ENCODE data around the gene ZBTB43. TPM values are rescaled to one million over a fixed set of nuclear protein-coding genes. Genes with fewer than 3 reads are reported as not detected.

ZBTB43 gene
- total and polyA plus RNA-seq, 2 of the 4 experiments (the other 2 are of a cell fraction): 4.5 to 15.1 TPM

- no peak overlapping the region for H2BK15ac ChIP-seq (ENCODE audit: low read depth, low read length)
- ATAC-seq (ENCODE audit: low read depth): no peak
- ChIA-PET POLR2A (ENCODE audit: unreplicated experiment) (no interaction called here), CTCF (no interaction called here)
- H2AK9ac ChIP-seq (replicated peaks; ENCODE audit: low read depth, low read length, poor library complexity): no peak overlapping the region
- no peak overlapping the region for H4K5ac ChIP-seq (ENCODE audit: low read depth, low read length)
- no peak overlapping the region for H4K8ac ChIP-seq (ENCODE audit: low read depth in 2 of 2, low read length in 2 of 2)
- H2AK5ac ChIP-seq (ENCODE audit: low read depth, low read length): no peak overlapping the region
- no peak for DNase-seq
- H3K4me3 ChIP-seq (ENCODE audit: insufficient read depth, low read depth, low read length): no peak overlapping the region
- peaks cover 28% of the 10 kb centered on the region for H3K36me3 ChIP-seq (ENCODE audit: control insufficient read depth, insufficient read depth, low read length)
- H3K18ac ChIP-seq (ENCODE audit: low read depth, low read length): no peak overlapping the region
- in situ Hi-C loops (cut with MboI; ENCODE audit: low sequenced_read_pairs): no loop called here
- no peak overlapping the region for H3K27ac ChIP-seq (ENCODE audit: insufficient read depth, low read length)
- H3K27me3 ChIP-seq (ENCODE audit: control insufficient read depth, insufficient read depth, low read length): no peaks in the 10 kb centered on the region
- no peak overlapping the region for H2BK20ac ChIP-seq (ENCODE audit: low read depth, low read length)
- no peak overlapping the region for H2AFZ ChIP-seq (replicated peaks; ENCODE audit: low read length, poor library complexity)
- TF ChIP-seq POLR2A (IDR thresholded peaks at IDR 0.05; ENCODE audit: low read depth, low read length) (no peak), RFX5 (IDR thresholded peaks at IDR 0.05; ENCODE audit: low read depth, low read length) (no peak), SMC3 (IDR thresholded peaks at IDR 0.05; ENCODE audit: low read depth, low read length) (no peak), BHLHE40 (IDR thresholded peaks at IDR 0.05; ENCODE audit: low read depth, low read length) (no peak), NFE2L2 (IDR thresholded peaks at IDR 0.05; ENCODE audit: low read depth, low read length) (no peak), RCOR1 (IDR thresholded peaks at IDR 0.05; ENCODE audit: insufficient replicate concordance, low read length) (no peak), RAD21 (IDR thresholded peaks at IDR 0.05; ENCODE audit: low read length) (no peak), CHD1 (IDR thresholded peaks at IDR 0.05; ENCODE audit: low read depth, low read length) (no peak), MXI1 (IDR thresholded peaks at IDR 0.05; ENCODE audit: borderline replicate concordance, low read depth, low read length) (no peak), MAZ (IDR thresholded peaks at IDR 0.05; ENCODE audit: borderline replicate concordance, low read depth, low read length) (no peak), FOS (IDR thresholded peaks at IDR 0.05; ENCODE audit: low read depth, low read length) (no peak)
- TF ChIP-seq, protein P1, sequence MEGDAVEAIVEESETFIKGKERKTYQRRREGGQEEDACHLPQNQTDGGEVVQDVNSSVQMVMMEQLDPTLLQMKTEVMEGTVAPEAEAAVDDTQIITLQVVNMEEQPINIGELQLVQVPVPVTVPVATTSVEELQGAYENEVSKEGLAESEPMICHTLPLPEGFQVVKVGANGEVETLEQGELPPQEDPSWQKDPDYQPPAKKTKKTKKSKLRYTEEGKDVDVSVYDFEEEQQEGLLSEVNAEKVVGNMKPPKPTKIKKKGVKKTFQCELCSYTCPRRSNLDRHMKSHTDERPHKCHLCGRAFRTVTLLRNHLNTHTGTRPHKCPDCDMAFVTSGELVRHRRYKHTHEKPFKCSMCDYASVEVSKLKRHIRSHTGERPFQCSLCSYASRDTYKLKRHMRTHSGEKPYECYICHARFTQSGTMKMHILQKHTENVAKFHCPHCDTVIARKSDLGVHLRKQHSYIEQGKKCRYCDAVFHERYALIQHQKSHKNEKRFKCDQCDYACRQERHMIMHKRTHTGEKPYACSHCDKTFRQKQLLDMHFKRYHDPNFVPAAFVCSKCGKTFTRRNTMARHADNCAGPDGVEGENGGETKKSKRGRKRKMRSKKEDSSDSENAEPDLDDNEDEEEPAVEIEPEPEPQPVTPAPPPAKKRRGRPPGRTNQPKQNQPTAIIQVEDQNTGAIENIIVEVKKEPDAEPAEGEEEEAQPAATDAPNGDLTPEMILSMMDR (conservative IDR thresholded peaks at IDR 0.05; ENCODE audit: low read depth, low read length): no peak
- TF ChIP-seq, protein P2, sequence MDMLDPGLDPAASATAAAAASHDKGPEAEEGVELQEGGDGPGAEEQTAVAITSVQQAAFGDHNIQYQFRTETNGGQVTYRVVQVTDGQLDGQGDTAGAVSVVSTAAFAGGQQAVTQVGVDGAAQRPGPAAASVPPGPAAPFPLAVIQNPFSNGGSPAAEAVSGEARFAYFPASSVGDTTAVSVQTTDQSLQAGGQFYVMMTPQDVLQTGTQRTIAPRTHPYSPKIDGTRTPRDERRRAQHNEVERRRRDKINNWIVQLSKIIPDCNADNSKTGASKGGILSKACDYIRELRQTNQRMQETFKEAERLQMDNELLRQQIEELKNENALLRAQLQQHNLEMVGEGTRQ (IDR thresholded peaks at IDR 0.05; ENCODE audit: low read depth, low read length): no peak
- TF ChIP-seq, protein P3, sequence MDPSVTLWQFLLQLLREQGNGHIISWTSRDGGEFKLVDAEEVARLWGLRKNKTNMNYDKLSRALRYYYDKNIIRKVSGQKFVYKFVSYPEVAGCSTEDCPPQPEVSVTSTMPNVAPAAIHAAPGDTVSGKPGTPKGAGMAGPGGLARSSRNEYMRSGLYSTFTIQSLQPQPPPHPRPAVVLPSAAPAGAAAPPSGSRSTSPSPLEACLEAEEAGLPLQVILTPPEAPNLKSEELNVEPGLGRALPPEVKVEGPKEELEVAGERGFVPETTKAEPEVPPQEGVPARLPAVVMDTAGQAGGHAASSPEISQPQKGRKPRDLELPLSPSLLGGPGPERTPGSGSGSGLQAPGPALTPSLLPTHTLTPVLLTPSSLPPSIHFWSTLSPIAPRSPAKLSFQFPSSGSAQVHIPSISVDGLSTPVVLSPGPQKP (IDR thresholded peaks at IDR 0.05; ENCODE audit: borderline replicate concordance, low read depth, low read length): no peak
- H3K56ac ChIP-seq (ENCODE audit: extremely low read depth, insufficient read depth, low read length): no peak overlapping the region
- peaks cover 36 to 68% of the 10 kb centered on the region in 2 experiments for H3K79me1 ChIP-seq (ENCODE audit: low read depth in 1 of 2, low read length in 2 of 2)
- no peak overlapping the region for H2BK120ac ChIP-seq (ENCODE audit: low read depth, low read length)
- no peak overlapping the region for H3K4me2 ChIP-seq (ENCODE audit: low read depth, low read length)
- H3K4me1 ChIP-seq (ENCODE audit: control insufficient read depth, insufficient read depth, low read length): peaks cover 3% of the 10 kb centered on the region
- H3K23ac ChIP-seq (ENCODE audit: low read depth, low read length): no peak overlapping the region
- H3K14ac ChIP-seq (replicated peaks; ENCODE audit: low read depth, low read length): no peak overlapping the region
- no peak overlapping the region for H3K4ac ChIP-seq (ENCODE audit: low read depth, low read length)
- no peak overlapping the region for H4K91ac ChIP-seq (ENCODE audit: insufficient read depth, low read depth, low read length)
- no peak overlapping the region for H2BK5ac ChIP-seq (ENCODE audit: low read depth, low read length, poor library complexity, severe bottlenecking)
- no TSS peak for BruUV-seq (replicated peaks)
- dilution Hi-C loops (cut with HindIII; ENCODE audit: low sequenced_read_pairs, unreplicated experiment): no loop called here
- H3K9me3 ChIP-seq (ENCODE audit: control insufficient read depth, insufficient read depth, low read length): no peaks in the 10 kb centered on the region
- peaks cover 43% of the 10 kb centered on the region for H4K20me1 ChIP-seq (ENCODE audit: insufficient read depth, low read length)
- peaks cover 6% of the 10 kb centered on the region; the same call in 1 of the 2 replicates for H3K9me1 ChIP-seq (ENCODE audit: insufficient read depth, low read length)
- H3K9ac ChIP-seq (ENCODE audit: low read depth, low read length): no peak overlapping the region
- intact Hi-C loops (cut with micrococcal nuclease): no loop called here
- WGBS, 2 experiments (ENCODE audit: extremely low coverage in 2 of 2, insufficient read length in 1 of 2): no CpG with 5 or more reads among the region's 6 CpGs
Measured at GRCh38 chr9:126880947-126881332, 76.1 kb downstream of the ZBTB43 start.

All from IMR-90 (cell line).